NB4 (cell line): ENCODE data around the gene SLC6A11.

Source experiments
- CTCF ChIP-seq: IDR thresholded peaks from one replicate; pipeline ENCODE4 v1.5.1; 2012; ENCODE audit warnings: low read depth, low read length
- POLR2A ChIP-seq: IDR thresholded peaks from 2 replicates; pipeline ENCODE4 v1.6.1; 2011; ENCODE audit warnings: mild to moderate bottlenecking; ENCODE audit not compliant: insufficient read length; ENCODE audit errors: extremely low read depth

GRCh38 chr3:10875914-10876313 is 59.9 kb downstream of the SLC6A11 start:
- TF ChIP-seq CTCF: no peak
- no peak for TF ChIP-seq POLR2A
